ENCODE results near the gene MFAP3L. TPM values are rescaled to one million over a fixed set of nuclear protein-coding genes. Genes with fewer than 3 reads are reported as not detected.

Gene MFAP3L
- total RNA-seq, 1 experiment from 2014 or later, result 5.1 TPM

DNA sequence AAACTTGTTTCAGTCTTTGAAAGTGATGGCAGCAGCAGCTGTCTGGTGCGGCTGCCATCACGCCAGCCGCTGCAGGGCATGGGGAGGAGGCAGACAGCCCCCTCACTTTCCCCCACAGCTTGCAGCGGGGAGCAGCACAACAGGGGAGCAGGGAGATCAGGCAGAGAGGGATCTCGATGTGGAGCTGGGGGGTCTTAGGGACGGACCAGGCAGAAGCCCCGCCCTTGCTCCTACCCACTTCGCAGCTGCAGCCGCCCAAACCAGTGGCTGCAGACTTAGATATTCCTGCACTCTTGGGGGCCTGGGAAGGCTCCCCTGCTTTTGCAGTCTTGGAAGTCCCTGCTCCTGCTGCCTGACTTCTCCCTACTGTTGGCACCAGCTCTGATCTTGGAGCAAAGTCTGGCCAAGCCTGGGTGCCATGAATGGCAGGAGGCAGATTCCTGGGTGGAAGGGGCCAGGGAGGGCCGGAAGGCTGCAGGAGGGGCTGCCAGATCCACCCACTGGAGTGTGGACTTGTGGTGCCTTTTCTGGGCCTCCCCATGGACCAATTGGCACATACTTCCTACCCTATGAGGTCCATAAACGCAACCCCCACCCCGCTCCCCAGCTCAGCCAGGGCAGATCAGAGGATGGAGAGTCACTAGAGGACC, 14.0 kb upstream of the MFAP3L start:
- TF ChIP-seq, protein P1, sequence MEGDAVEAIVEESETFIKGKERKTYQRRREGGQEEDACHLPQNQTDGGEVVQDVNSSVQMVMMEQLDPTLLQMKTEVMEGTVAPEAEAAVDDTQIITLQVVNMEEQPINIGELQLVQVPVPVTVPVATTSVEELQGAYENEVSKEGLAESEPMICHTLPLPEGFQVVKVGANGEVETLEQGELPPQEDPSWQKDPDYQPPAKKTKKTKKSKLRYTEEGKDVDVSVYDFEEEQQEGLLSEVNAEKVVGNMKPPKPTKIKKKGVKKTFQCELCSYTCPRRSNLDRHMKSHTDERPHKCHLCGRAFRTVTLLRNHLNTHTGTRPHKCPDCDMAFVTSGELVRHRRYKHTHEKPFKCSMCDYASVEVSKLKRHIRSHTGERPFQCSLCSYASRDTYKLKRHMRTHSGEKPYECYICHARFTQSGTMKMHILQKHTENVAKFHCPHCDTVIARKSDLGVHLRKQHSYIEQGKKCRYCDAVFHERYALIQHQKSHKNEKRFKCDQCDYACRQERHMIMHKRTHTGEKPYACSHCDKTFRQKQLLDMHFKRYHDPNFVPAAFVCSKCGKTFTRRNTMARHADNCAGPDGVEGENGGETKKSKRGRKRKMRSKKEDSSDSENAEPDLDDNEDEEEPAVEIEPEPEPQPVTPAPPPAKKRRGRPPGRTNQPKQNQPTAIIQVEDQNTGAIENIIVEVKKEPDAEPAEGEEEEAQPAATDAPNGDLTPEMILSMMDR (conservative IDR thresholded peaks at IDR 0.05), result no peak
- no peak overlapping the region for H2BK20ac ChIP-seq (ENCODE audit: low read depth, low read length, poor library complexity, severe bottlenecking)
- no peak for DNase-seq
- no peak overlapping the region for H4K8ac ChIP-seq (replicated peaks; ENCODE audit: insufficient read length, low read depth, low read length)
- no peak overlapping the region for H3K56ac ChIP-seq (ENCODE audit: insufficient read length, low read depth, low read length)
- no peak overlapping the region for H3T11ph ChIP-seq (ENCODE audit: low read length)
- no peak overlapping the region for H3K23ac ChIP-seq (ENCODE audit: insufficient read length, low read depth, low read length)
- no peak overlapping the region for H3K27ac ChIP-seq (ENCODE audit: insufficient read length, low read depth, low read length)
- WGBS (ENCODE audit: extremely low coverage, insufficient read length, low lambda C conversion rate), result no CpG with 5 or more reads among the region's 12 CpGs
- Mint-ChIP-seq H3K27me3 (ENCODE audit: low read depth) (no peaks in the 10 kb centered on the region; the same call in 1 of the 2 replicates), H3K4me3 (no peak overlapping the region), H3K9me3 (no peaks in the 10 kb centered on the region; a peak in 1 of 5 replicates), H3K4me1 (peaks cover 5 to 7% of the 10 kb centered on the region in 2 experiments; a peak in 3 of 4 replicates), H3K36me3 (ENCODE audit: insufficient read depth in 1 of 3, low read depth in 3 of 3) (peaks cover 0 to 2% (median 0%) of the 10 kb centered on the region in 3 experiments; a peak in 2 of 7 replicates), H3K27ac (no peak overlapping the region)
- H3K9ac ChIP-seq (ENCODE audit: extremely low read depth, insufficient read length, low read length), result no peak overlapping the region
- H3K4me1 ChIP-seq (ENCODE audit: insufficient read depth, low read length), result no peaks in the 10 kb centered on the region
- H3K27me3 ChIP-seq (ENCODE audit: insufficient read depth, low read length), result no peaks in the 10 kb centered on the region
- H2BK12ac ChIP-seq (ENCODE audit: insufficient read length, low read depth, low read length), result no peak overlapping the region
- H3K4me2 ChIP-seq (ENCODE audit: insufficient read depth, insufficient read length, low read length), result no peak overlapping the region
- no peak overlapping the region for H2BK120ac ChIP-seq (ENCODE audit: low read depth, low read length, poor library complexity, severe bottlenecking)
- no peaks in the 10 kb centered on the region for H3K9me3 ChIP-seq (ENCODE audit: control insufficient read depth, low read depth, low read length)
- H4K20me1 ChIP-seq (ENCODE audit: control insufficient read depth, insufficient read depth, insufficient read length), result no peaks in the 10 kb centered on the region
- no peaks in the 10 kb centered on the region for H3K79me1 ChIP-seq (ENCODE audit: insufficient read depth, low read depth, low read length, poor library complexity, severe bottlenecking)
- no peak overlapping the region for H2BK15ac ChIP-seq (ENCODE audit: low read depth, low read length)
- H2AFZ ChIP-seq (ENCODE audit: low read length), result no peak overlapping the region
- H4K5ac ChIP-seq (ENCODE audit: insufficient read length, low read depth, low read length), result no peak overlapping the region
- no peaks in the 10 kb centered on the region for H3K79me2 ChIP-seq (ENCODE audit: insufficient read depth, low read length)
- no peak overlapping the region for H2BK5ac ChIP-seq (ENCODE audit: insufficient read length, low read length)
- no peak overlapping the region for H3K14ac ChIP-seq (ENCODE audit: insufficient read depth, low read length)
- H4K91ac ChIP-seq (ENCODE audit: insufficient read length, low read depth, low read length), result no peak overlapping the region
- H2AK5ac ChIP-seq (ENCODE audit: insufficient read length, low read length), result no peak overlapping the region
- no peak overlapping the region for H3K18ac ChIP-seq (ENCODE audit: insufficient read length, low read depth, low read length)
- H3K23me2 ChIP-seq (ENCODE audit: insufficient read length, low read depth, low read length, poor library complexity, severe bottlenecking), result no peaks in the 10 kb centered on the region
- no peak overlapping the region for H3K4ac ChIP-seq (ENCODE audit: low read depth, low read length)

Data from H9 (cell line).